Measurements from ENCODE around the gene RERE. TPM values are rescaled to one million over a fixed set of nuclear protein-coding genes. Genes with fewer than 3 reads are reported as not detected.

RERE gene
- total and polyA plus RNA-seq, 2 donors (not counting 3 experiments of a cell fraction or from before 2014, with no cell fraction given), result 14.1 to 113 TPM

GRCh38 chr1:8388732-8389562 is 428.5 kb downstream of the RERE start:
- no peak for FAIRE-seq
- H3K9me1 ChIP-seq (replicated peaks; ENCODE audit: control insufficient read depth, extremely low read depth, insufficient read depth, low read length), result no peaks in the 10 kb centered on the region
- intact Hi-C loops (cut with micrococcal nuclease), result no loop called here
- H2AFZ ChIP-seq (ENCODE audit: low read depth, low read length), result no peak overlapping the region
- no peak for DNase-seq (ENCODE audit: low read depth, low spot score)
- ChIA-PET CTCF (no interaction called here), POLR2A (no interaction called here)
- dilution Hi-C loops (cut with MboI; ENCODE audit: extremely low pct_ligation_motif_present, low sequenced_read_pairs), result no loop called here
- H3K4me3 ChIP-seq (replicated peaks in 1 of 3; ENCODE audit: insufficient read depth in 1 of 3, low read depth in 1 of 3, low read length in 3 of 3), result no peak overlapping the region
- H3K27me3 ChIP-seq (ENCODE audit: control insufficient read depth in 2 of 2, insufficient read depth in 2 of 2, low read length in 2 of 2), result no peaks in the 10 kb centered on the region
- H3K9me3 ChIP-seq (replicated peaks; ENCODE audit: control insufficient read depth, insufficient read depth, low read length), result no peaks in the 10 kb centered on the region
- H3K27ac ChIP-seq (ENCODE audit: insufficient read depth, low read depth, low read length), result no peak overlapping the region
- BruUV-seq (replicated peaks), result no TSS peak
- TF ChIP-seq CTCF (IDR thresholded peaks at IDR 0.05; ENCODE audit: extremely low read depth in 1 of 2, insufficient read depth in 1 of 2, low read depth in 1 of 2, low read length in 2 of 2) (no peak), POLR2A (IDR thresholded peaks at IDR 0.05; ENCODE audit: low read depth, low read length) (no peak), GATA2 (IDR thresholded peaks at IDR 0.05; ENCODE audit: insufficient read depth, insufficient read length, low read depth, low read length) (no peak), MAX (IDR thresholded peaks at IDR 0.05; ENCODE audit: insufficient read depth, insufficient read length) (no peak), FOS (IDR thresholded peaks at IDR 0.05; ENCODE audit: borderline replicate concordance, insufficient read depth, low read length) (no peak), EZH2 (IDR thresholded peaks at IDR 0.05; ENCODE audit: borderline replicate concordance, low read depth, low read length, severe bottlenecking) (no peak), JUN (IDR thresholded peaks at IDR 0.05; ENCODE audit: borderline replicate concordance, insufficient read depth, insufficient read length, low read depth) (no peak), POLR2AphosphoS5 (IDR thresholded peaks at IDR 0.05; ENCODE audit: insufficient read depth, low read depth, low read length) (no peak)
- peaks cover 55% of the 10 kb centered on the region for H3K79me2 ChIP-seq (ENCODE audit: control insufficient read depth, insufficient read depth, low read length)
- peaks cover 0 to 4% of the 10 kb centered on the region in 2 experiments for H3K36me3 ChIP-seq (ENCODE audit: control insufficient read depth in 2 of 2, extremely low read depth in 1 of 2, insufficient read depth in 2 of 2, low read length in 2 of 2)
- no peak overlapping the region for H3K9ac ChIP-seq (replicated peaks; ENCODE audit: extremely low read depth, insufficient read depth, low read length)
- H3K4me1 ChIP-seq (ENCODE audit: control insufficient read depth, extremely low read depth, insufficient read depth, low read length), result peaks cover 12% of the 10 kb centered on the region
- no peak overlapping the region for H3K4me2 ChIP-seq (ENCODE audit: insufficient read depth, low read length)
- H4K20me1 ChIP-seq (replicated peaks; ENCODE audit: control insufficient read depth, extremely low read depth, insufficient read depth, low read length), result no peaks in the 10 kb centered on the region
